NCI-H1092 treated with DMSO at 0.1 percent for 48 hours (cell line): ENCODE results near the gene MAPK11.

Experiments used
- DNase-seq: peaks from one replicate; lab custom pipeline; 2025; lab: John Stamatoyannopoulos, UW

MAPK11 gene

DNA sequence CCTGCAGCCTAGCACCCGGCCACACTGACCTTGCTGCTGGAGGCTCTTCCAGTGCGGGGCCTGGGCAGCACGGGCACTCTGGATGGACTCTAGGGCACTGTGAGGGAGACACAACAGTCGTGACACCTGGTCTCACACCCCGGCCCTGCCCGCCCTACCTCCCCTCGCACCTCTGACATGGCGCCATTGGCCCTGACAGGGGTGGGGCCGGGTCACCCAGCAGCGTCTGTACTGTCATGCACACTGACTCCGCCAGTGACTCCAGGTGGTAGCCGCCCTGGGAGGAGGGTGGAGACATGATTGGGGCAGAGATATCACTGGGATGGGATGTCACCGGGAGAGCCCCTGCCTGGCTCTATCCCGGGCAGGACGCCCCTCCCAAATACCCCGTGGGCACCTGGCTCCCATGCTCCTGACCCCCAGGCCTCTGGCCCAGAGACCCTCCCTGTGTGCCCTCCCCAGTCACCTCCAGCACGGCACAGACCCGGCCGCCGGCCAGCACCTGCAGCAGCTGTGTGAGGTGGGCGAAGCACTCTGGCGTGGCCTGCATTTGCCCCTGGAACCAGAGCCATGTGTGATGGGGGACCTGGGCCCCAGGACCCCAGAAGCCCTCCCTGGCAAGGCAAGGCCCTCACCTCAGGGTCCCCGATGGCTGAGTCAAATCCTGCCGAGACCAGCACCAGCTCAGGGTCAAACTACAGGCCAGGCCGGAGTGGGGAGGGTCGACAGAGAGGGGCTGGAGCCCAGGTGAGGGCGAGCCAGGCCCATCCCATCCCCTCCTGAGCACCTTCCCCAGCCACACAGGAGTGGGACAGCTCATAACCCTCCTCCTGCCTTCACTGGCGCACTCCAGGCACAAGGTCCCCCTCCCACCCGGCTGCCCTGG, 21.7 kb downstream of the MAPK11 start:
- DNase-seq = no peak

DNA sequence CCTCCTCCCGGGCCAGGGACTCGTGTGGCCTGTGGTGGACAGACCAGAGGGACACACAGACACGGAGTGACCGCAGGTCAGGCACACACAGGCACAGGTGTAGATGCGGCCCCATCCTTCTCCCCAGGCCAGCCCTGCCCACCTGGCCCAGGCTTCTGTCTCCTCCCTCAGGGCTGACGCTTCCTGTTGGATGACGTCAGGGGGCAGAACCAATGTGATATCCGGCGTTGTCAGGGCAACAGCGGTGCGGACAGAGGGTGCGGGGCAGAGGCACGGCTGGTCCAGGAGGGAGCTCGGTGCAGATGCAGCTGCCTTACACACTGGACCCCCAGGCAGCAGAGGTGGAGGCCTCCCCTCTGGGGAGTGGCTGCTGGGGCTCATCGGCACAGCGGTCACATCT, 22.4 kb downstream of the MAPK11 start:
- DNase-seq = no peak

DNA sequence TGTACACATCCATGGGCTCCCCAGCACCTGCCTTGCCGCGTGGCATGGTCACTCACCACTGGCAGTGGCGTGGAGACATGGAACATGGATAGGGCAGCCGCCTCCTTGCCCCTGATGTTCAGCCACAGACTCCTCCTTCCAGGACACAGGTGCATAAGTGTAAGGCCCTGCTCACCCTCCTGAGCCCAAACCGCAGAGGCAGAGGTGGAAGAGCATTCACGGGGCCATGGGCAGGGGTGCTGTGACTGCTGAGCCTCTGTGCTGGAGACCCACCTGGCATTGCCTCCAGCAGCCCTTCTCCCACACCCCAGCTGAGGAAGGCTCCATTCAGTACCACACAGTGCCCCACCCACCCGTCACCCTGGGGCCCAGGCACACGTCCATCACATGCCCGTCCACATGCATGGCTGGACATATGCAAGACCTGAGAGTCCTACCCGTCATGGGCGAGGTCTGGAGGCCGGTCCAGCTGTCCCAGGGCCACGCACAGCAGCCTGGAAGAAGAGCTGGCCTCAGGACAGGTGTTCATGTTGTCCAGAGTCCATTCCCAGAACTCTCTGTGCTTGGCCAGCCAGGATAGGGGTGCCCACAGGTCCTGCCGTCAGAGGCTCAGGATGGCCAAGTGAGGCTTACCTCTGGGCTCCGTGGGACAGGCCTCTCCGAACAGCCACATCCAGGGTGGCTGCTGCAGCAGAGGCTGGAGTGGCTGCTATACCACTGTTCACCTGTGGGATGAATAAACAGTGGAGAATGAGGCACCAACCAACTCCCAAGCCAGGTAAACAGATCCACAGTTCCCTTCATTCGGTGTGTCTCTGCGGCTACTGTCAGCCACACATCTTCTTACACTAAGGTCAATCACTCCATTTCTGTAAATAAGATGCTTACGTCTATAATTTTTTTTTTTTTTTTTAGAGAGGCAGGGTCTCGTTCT, 23.7 kb downstream of the MAPK11 start:
- no peak for DNase-seq

DNA sequence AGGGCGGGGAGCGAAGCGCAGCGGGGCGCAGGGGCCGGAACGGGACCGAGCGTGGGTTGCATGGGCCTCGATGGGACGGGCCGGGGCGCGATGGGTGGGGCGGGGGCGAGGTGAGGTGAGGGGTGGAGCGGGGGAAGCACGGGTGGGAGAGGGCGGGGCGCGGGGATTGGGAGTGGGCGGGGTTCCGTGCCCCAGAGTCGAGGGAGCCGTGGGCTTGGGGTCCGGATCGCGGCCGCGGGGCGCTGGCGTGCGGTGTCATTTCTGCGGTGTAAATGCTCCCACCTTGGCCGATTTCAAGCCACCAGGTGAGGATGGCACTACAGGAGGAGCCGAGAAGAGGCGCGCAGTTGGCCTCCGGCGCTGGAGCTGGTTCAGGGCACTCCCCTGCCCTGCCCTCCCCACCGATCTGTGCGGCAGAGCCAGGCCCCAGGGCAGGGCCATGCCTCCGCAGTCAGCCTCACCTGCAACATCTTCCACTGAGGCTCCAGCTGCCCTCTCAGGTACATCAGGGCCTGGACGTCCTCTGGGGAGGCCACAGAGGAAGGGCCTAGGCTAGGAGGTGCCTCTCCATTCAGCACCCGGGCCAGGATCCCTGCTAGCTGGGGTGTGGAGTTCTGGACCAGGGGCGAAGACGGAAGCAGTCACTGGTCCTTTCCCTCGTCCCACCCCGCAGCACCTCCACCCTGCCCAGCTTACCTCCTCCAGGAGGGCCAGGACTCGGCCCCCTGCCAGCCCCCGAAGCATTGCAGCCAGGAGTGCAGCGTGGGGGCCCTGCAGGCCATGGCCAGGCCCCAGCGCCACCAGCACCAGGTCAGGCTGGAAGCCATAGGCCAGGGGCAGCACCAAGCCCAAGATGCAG, 24.7 kb downstream of the MAPK11 start:
- DNase-seq = no peak

DNA sequence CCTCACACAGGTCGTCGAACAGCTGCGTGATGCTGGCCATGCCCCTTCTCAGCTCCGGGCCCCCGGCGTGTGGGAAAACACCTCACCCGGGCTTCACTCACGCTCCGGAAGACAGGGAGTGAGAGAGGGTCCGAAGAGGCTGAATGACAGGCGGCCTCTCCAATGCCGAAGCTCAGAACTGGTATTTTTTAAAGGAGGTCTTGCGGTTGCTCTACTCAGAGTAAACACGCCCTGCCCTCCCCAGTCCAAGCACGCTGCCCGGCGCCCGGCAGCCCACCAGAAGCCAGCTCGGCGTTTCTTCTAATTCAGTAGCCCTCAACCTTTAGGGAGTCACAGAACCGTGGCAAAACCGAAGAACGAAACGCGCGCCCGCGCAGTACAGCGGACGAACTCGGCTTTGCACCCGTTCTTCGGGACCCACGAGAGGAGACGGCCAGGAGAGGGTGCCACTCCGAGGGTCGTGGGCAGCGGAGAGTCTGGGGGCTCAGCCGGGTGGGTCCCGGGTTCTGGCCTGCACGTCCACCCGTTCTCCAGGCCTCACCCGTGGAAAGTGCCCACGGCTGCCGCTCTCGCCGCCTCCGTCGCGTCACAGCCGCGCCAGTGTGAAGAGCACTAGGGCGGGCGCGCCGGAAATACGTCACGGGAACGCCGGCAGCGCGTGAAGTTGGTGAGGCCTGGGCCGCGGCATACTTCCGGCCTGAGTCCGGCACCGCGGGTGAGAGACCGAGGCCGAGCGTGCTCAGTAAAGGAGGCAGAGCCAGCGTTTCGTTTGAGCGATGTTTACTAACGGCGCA, 25.6 kb downstream of the MAPK11 start, which contains the start of gene TUBGCP6:
Gene TUBGCP6 (minus strand): TSS at position 604 of the 794 bp plus-strand sequence. CDS start 564 bp downstream, at position 40.
- DNase-seq = peak; percentile 43

DNA sequence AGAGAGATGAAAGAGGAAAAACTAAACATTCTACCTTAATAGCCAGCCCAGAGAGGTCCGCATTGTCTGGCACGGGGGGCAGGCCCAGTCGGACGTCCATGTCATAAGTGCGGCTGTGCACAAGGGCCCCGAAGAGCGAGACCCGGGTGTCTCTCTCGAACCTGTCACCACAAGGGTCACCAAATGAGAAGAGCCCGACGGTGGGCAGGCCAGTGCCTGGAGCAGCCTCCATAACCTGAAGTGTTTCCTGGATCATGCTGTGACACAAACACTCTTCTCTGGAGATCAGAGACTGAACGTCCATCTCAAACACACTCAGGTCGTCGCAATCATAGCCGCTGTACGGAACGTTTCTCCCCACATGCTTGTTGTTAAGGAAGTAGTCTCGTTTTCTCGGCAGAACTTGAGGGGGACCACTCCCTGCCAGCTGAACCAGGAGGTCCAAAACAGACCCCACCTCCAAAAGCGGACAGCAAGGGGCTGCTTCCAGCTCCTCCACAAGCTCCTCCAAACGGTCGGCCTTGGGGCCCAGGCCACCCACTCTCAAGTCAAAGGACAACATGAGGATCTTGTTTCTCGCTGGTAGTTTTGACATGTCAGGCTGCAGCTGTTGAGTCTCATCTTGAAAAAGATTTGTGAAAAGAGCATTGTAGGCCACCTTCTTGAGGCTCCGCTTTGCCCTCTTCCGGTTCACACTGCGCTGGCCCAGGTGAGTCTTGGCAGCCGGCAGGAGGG, 26.3 kb downstream of the MAPK11 start:
- DNase-seq = no peak

GRCh38 chr22:50242406-50242949, 27.7 kb downstream of the MAPK11 start:
- DNase-seq = no peak

- no peak for DNase-seq
Measured at GRCh38 chr22:50238755-50239154, 31.4 kb downstream of the MAPK11 start.

DNA sequence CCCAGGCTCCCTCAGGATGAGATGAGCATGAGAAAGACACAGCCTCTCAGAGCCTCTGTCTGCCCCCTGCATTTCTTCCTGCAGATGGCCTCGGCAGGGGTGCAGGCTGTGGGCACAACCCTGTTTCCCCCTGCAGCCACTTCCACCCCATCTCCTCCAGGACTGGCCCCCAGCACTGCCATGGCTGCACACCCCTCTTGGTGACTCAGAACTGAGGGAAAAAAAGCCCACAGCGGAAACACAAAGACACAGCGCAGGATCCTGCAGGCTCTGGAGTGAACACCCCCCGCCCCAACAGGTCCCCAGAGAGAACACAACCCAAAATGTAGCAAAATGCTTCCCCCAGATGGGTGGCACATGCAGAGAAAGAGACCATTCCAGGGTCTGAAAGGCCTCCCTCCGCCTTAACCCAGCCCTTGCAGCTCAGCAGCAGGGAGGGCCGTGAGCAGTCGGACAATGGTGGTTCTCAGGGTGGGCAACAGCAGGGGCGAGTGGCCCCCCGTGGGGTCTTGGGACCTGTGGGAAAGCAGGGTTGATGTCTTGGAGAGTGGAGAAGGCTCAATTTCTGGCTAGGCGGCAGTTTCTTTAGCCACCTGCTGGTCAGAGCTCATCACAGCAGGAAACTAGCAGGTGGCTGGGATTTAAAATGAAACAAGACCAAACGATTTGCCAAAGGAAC, 33.3 kb downstream of the MAPK11 start:
- no peak for DNase-seq

GRCh38 chr22:50233223-50233622, 37.0 kb downstream of the MAPK11 start:
- no peak for DNase-seq

- DNase-seq = no peak
Measured at GRCh38 chr22:50232481-50233151, 37.6 kb downstream of the MAPK11 start.

- no peak for DNase-seq
Measured at GRCh38 chr22:50229370-50229769, 40.8 kb downstream of the MAPK11 start.

GRCh38 chr22:50228366-50228765, 41.8 kb downstream of the MAPK11 start:
- no peak for DNase-seq

DNA sequence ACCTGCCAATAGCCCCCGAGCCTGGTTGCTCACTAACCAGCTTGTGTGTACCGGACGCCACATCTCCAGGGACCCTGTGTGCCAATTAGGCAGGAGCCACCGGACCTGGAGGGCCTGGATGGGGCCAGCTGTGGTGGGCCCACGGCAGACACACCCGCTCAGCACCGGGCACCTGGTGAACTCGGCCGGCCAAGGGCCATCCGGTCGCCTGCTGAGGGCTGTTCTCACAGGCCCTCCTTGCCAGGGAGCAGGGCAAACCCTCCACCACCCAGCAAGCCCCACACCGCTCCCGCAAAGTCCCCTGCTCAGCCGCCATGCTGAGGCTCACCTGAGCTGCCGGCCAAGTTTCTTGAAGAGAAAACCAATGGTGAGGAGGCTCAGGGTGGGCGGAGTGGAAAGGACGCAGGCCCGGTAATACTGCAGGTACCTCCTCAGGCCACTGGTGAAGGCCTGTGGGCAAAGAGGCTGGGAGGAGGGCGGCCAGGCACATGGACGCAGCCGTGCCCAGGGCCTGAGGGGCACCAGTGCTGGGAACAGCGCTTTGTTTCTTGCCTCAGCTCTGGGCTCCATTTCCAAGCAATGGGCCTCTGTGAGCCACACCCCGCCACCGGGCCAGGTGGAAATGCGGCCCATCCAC, 42.5 kb downstream of the MAPK11 start:
- no peak for DNase-seq

DNA sequence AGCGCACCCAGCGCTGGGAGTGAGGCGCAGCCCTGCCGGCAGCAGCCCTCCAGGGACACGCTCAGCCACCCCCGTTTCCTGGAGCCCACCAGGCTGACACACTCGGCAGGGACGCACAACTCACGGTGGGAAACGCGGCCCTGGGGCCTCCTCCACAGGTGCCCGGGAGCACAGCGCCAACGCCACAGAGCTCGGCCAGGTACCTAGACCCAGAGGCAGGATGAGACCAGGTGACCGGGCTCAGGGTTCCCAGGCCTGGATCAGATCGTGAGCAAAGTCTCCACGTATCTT, 43.4 kb downstream of the MAPK11 start:
- DNase-seq = no peak

DNA sequence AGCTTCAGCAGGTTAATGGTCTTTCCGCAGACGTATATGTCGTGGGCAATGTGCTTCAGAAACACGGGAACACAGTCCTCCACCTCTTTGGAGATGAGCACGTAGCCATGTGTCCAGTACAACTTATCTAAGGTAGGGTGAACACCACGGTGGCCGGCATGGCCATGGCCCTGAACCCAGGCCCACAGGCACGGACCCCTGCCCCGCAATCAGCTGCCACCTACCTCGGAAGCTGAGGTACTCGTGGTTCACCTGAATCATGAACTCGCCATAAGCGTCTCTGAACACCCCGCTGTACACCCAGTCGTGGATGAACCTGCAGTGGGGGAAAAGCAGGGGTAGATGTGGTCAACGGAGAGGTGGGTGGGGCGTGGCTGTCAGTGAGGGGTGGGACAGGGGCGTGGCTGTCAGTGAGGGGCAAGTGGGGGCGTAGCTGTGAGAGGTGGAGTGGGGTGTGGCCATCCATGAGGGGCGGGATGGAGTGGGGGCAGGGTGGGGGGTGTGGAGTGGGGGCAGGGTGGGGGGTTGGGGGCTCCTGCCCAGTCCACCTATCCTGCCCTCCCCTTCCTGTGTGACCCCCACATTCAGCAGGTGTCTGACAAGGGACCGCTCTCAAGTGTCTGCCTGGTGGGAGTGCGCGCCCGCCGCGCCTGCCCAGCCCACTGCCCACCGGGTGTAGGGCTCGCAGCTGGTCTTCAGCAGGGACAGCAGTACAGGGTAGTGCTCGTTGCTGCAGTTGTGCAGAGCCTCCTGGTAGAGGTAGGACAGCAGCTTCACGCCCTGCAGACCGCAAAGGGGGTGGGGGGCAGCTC, 43.9 kb downstream of the MAPK11 start:
- DNase-seq = no peak

DNA sequence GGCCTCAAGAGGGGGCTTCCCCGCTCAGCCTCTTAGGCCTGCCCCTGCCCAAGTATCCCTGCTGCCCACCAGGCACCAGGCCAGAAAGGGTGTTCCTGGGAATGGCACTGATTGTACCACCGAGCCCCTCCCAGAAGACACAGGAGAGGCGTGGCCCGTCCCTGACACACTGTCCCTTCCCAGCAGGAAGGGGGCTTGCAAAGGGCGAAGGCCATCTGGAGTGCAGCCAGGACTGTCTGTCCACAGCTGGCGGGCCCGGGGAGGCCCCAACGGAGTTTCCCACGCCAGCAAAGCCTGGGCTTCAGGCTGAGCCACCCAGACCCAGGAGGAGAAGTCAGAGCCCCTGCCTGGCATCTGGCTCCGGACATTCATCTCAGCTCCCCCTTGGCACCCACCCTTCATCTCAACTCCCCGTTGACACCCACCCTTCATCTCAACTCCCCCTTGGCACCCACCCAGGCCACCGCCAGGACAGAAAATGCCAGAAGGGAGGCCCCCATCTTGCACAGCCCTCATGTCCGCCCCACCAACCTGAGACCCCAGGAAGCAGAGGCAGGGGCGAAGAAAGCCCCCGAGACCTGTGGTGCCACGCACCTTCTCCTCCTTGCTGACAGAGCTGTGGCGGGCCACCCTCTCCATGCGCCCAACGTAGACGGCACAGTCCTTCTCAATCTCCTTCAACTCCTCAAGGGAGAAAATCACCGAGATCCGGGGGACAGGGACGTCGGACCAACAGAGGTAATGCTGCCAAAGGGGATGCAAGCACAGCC, 44.8 kb downstream of the MAPK11 start:
- DNase-seq = no peak
